Measurements from ENCODE around the gene ATP7B. TPM values are rescaled to one million over a fixed set of nuclear protein-coding genes. Genes with fewer than 3 reads are reported as not detected.

Gene ATP7B
- total and polyA plus RNA-seq, 2 experiments from 2014 or later, result 2.2 to 12.8 TPM

GRCh38 chr13:51922771-51923480 lies 88.3 kb downstream of the ATP7B start:
- Histone ChIP-seq H3K36me3 (ENCODE audit: insufficient read depth) (no peaks in the 10 kb centered on the region), H3K9me2 (ENCODE audit: insufficient read depth) (no peaks in the 10 kb centered on the region), H3F3A (replicated peaks; ENCODE audit: low read depth) (no peaks in the 10 kb centered on the region), H3K27ac (ENCODE audit: low read depth) (no peak overlapping the region), H3K27me3 (ENCODE audit: insufficient read depth) (no peaks in the 10 kb centered on the region), H3K79me2 (replicated peaks; ENCODE audit: insufficient read depth) (no peaks in the 10 kb centered on the region), H2AFZ (no peak overlapping the region), H3K4me2 (no peak overlapping the region), H3K4me3 (no peak overlapping the region), H3K4me1 (ENCODE audit: insufficient read depth) (no peaks in the 10 kb centered on the region), H4K20me1 (replicated peaks; ENCODE audit: insufficient read depth) (no peaks in the 10 kb centered on the region)
- peaks cover 8% of the 10 kb centered on the region for H3K27me3 Mint-ChIP-seq (ENCODE audit: insufficient read depth, low read depth, poor library complexity)
- peaks cover 4% of the 10 kb centered on the region; the same call in 1 of the 3 replicates for H3K4me1 Mint-ChIP-seq
- H3K27ac Mint-ChIP-seq, result no peak overlapping the region
- no peaks in the 10 kb centered on the region for H3K9me3 Mint-ChIP-seq
- no peak for DNase-seq (ENCODE audit: low spot score)
- ATAC-seq, result no peak
- H3K36me3 Mint-ChIP-seq (ENCODE audit: low read depth), result no peaks in the 10 kb centered on the region
- H3K4me3 Mint-ChIP-seq, result no peak overlapping the region
- no peak for TF ChIP-seq ZNF114 (CRISPR knock-in tag; IDR thresholded peaks at IDR 0.05)
- TF ChIP-seq POLR2AphosphoS5 (IDR thresholded peaks at IDR 0.05; ENCODE audit: low read depth), result no peak
- no peak for TF ChIP-seq STAT1 (IDR thresholded peaks at IDR 0.05; ENCODE audit: unreplicated experiment)
- TF ChIP-seq CTCF (conservative IDR thresholded peaks at IDR 0.05; ENCODE audit: low read depth in 2 of 2), result no peak
- no peak for TF ChIP-seq EZH2phosphoT487 (IDR thresholded peaks at IDR 0.05; ENCODE audit: unreplicated experiment)
- no peak for TF ChIP-seq ZNF462 (CRISPR knock-in tag; IDR thresholded peaks at IDR 0.05)
- TF ChIP-seq NANOG (IDR thresholded peaks at IDR 0.05; ENCODE audit: borderline replicate concordance), result no peak
- TF ChIP-seq ZNF331 (CRISPR knock-in tag; IDR thresholded peaks at IDR 0.05; ENCODE audit: low read depth), result no peak
